ENCODE data around the gene PTCHD4.

- TF ChIP-seq, protein P1, sequence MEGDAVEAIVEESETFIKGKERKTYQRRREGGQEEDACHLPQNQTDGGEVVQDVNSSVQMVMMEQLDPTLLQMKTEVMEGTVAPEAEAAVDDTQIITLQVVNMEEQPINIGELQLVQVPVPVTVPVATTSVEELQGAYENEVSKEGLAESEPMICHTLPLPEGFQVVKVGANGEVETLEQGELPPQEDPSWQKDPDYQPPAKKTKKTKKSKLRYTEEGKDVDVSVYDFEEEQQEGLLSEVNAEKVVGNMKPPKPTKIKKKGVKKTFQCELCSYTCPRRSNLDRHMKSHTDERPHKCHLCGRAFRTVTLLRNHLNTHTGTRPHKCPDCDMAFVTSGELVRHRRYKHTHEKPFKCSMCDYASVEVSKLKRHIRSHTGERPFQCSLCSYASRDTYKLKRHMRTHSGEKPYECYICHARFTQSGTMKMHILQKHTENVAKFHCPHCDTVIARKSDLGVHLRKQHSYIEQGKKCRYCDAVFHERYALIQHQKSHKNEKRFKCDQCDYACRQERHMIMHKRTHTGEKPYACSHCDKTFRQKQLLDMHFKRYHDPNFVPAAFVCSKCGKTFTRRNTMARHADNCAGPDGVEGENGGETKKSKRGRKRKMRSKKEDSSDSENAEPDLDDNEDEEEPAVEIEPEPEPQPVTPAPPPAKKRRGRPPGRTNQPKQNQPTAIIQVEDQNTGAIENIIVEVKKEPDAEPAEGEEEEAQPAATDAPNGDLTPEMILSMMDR (IDR thresholded peaks at IDR 0.05): no peak
- TF ChIP-seq POLR2AphosphoS5 (IDR thresholded peaks at IDR 0.05) (no peak), POLR2A (IDR thresholded peaks at IDR 0.05) (no peak), EP300 (IDR thresholded peaks at IDR 0.05) (no peak)
Measured at GRCh38 chr6:48110436-48111142, 408 bp downstream of the PTCHD4 start.
